Ramos (cell line): ENCODE data around the gene SLC30A1.

Source experiments
- in situ Hi-C: fragments of 300-500 bp; cut with MboI; formaldehyde crosslinking; loops from one replicate; pipeline ENCODE4 v1.14.3; 2022; ENCODE audit warnings: low sequenced_read_pairs; ENCODE audit not compliant: unreplicated experiment

SLC30A1 gene

GRCh38 chr1:211527888-211528287 lies 51.1 kb downstream of the SLC30A1 start:
- in situ Hi-C loops, result no loop called here

- in situ Hi-C loops, result no loop called here
Observed at GRCh38 chr1:211527006-211527405, 52.0 kb downstream of the SLC30A1 start.

DNA sequence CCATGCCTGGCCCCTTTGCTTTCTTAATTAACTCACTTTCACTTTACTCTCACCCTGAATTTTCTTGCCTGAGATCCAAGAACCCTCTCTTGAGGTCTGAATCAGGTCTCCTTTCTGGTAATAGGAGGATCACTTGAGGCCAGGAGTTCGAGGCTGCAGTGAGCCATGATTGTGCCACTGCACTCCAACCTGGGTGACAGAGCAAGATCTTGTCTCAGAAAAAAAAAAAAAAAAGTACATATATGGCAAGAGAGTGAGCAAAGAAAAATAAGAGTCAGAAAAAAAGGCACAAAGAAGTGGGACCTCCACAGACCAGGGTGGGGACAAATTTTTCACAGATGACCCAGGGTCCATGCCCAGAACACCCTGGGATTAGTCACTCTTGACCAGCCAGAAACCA lies 52.9 kb downstream of the SLC30A1 start:
- in situ Hi-C loops, result no loop called here

DNA sequence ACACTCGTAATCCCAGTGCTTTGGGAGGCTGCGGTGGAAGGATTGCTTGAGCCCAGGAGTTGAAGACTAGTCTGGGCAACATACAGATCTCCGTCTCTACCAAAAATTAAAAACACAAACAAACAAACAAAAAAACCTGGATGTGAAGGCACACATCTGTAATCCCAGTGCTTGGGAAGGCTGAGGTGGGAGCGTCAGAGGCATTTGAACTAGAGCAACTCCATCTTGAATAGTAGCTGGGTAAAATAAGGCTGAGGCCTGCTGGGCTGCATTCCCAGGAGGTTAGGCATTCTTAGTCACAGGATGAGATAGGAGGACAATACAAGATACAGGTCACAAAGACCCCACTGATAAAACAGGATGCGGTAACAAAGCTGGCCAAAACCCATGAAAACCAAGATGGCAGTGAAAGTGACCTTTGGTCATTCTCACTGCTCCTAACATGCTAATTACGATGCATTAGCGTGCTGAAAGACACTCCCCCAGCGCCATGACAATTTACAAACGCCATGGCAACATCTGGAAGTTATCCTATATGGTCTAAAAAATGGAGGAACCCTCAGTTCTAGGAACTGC lies 53.8 kb downstream of the SLC30A1 start:
- in situ Hi-C loops, result no loop called here

- in situ Hi-C loops, result loop anchor here (25.0 kb wide), 1 partner anchor 937 kb away; no protein-coding TSS in a partner anchor
Observed at GRCh38 chr1:211524521-211524920, 54.4 kb downstream of the SLC30A1 start.

DNA sequence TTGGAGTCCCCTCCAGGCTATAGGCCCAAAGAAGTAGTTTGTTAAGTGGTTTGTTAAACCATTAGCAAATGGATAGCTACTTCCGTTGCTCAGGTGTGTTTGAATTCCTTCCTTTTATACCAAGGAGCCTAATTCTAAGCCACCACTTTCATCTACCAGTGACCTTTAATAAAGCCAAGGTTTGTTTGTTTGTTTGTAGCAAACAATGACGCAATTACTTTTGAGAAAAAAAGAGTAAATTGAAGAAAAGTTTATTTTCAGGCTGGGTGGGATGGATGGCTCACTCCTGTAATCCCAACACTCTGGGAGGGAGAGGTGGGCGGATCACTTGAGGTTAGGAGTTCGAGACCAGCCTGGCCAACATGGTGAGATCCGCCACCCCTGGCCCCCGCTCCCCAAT lies 56.2 kb downstream of the SLC30A1 start:
- in situ Hi-C loops, result loop anchor here (25.0 kb wide), 1 partner anchor 936 kb away; no protein-coding TSS in a partner anchor
